Activated naive CD4-positive, alpha-beta T cell treated with anti-CD3 and anti-CD28 coated beads, Interleukin-2, amount 50 U/mL, for 24 hours (primary cell): ENCODE measurements around the gene AURKB.
A peak's percentile ranks its signal among the peaks of the same experiment; 100 is the strongest.
"Not testable (repeated sequence)": the region's sequence is repeated elsewhere in the genome, so short reads cannot be mapped to it uniquely, and the experiment has no call there.

ENCODE experiments used
- H3K27ac Mint-ChIP-seq: one replicate; pipeline ENCODE4 v1.8.0; 2021; ENCODE audit warnings: mild to moderate bottlenecking, mixed read lengths
- H3K27me3 Mint-ChIP-seq: one replicate; pipeline ENCODE4 v1.8.0; 2021; ENCODE audit warnings: mixed read lengths
- H3K36me3 Mint-ChIP-seq: one replicate; pipeline ENCODE4 v1.8.0; 2021; ENCODE audit warnings: mixed read lengths
- H3K4me1 Mint-ChIP-seq: one replicate; pipeline ENCODE4 v1.8.0; 2021; ENCODE audit warnings: mixed read lengths
- H3K4me3 Mint-ChIP-seq: one replicate; pipeline ENCODE4 v1.8.0; 2021; ENCODE audit warnings: mild to moderate bottlenecking, mixed read lengths
- H3K9me3 Mint-ChIP-seq: one replicate; pipeline ENCODE4 v1.8.0; 2021; ENCODE audit warnings: mixed read lengths

AURKB gene

DNA sequence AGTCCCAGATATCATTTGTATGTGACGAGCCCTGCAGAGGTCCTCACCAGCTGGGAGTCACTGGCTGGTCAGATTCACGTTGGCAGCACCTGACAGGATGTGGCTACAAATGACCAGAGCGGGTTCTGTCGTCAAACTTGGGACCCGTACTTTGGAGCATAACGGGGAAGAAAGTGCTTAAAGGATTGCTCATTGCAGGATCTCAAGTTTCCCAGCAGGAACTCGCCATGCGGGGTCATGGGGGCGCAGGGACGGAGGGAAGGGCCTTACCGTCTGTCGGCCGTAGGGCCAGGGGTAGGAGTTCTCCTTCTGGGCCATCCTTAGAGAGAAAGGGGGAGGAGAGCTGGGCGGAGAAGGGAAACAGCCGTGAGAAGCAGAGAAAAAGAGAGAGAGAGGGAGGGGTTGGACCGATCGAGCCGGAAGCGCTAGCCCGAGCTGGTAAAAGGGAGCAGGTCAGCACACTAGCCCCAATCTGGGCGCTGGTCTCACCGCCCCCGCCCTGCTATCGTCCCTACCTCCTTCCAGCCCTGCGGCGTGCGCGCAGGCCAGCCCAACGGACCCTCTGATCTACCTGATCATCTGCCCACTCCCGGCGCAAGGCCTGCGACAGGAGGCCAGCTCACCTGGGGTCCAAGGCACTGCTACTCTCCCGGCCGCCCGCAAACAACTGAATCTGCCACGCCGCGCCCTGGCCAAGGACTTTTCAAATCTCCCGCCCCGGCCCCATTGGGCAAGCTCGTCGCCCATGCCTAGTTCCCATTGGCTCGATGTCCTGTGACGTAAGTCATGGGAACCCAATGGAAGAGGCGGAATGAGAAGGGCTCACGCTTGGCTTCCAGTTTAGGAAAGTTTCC, at the start of gene AURKB:
Gene AURKB, minus strand, starts transcription at position 669 of the 854 bp plus-strand sequence. Its CDS starts 351 bp downstream, at position 318.
- peak within 1 kb of the TSS; percentile 83 for H3K27ac Mint-ChIP-seq
- H3K27me3 Mint-ChIP-seq: no peaks in the 10 kb centered on the region
- H3K9me3 Mint-ChIP-seq: no peaks in the 10 kb centered on the region
- no peaks in the 10 kb centered on the region for H3K36me3 Mint-ChIP-seq
- H3K4me1 Mint-ChIP-seq: peaks cover 17% of the 10 kb centered on the region
- peak within 1 kb of the TSS; percentile 97 for H3K4me3 Mint-ChIP-seq

DNA sequence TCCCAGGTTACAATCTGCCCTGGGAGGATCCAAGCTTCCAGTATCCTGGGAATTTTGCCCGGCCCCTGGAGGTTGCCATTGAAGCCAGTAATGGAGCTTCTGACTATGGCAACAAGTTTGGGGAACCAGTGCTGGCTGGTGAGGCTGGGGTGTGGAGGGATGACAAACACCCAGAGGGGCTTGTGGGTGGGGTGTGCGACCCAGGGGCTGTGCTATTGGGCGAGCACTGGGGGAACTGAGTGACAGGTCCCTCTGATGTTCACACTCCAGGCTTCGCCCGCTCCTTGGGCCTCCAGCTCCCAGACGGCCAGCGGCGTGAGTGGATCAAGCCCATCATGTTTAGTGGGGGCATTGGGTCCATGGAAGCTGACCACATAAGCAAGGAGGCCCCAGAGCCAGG, 47.4 kb upstream of the AURKB start:
- H3K27me3 Mint-ChIP-seq: no peaks in the 10 kb centered on the region
- H3K4me3 Mint-ChIP-seq: no peak overlapping the region
- no peak overlapping the region for H3K27ac Mint-ChIP-seq
- H3K36me3 Mint-ChIP-seq: peaks cover 11% of the 10 kb centered on the region
- no peaks in the 10 kb centered on the region for H3K9me3 Mint-ChIP-seq
- no peaks in the 10 kb centered on the region for H3K4me1 Mint-ChIP-seq

DNA sequence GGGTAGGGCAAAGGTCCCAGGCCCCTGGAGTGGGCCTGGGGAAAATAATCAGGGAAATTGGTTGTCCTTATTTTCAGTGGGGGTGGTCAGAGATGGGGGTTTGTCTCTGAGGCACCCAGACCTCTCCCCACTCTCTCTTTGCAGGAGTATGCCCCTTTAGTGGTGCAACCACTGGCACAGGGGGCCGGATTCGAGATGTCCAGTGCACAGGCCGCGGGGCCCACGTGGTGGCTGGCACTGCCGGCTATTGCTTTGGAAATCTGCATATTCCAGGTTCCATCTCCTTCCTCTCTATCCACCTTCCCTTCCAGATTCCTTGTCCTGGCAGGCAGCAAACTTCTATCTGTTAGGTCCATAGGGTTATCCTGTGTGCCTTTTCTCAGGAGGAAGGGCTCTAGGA, 46.3 kb upstream of the AURKB start:
- Mint-ChIP-seq H3K27ac (no peak overlapping the region), H3K36me3 (peaks cover 9% of the 10 kb centered on the region), H3K27me3 (no peaks in the 10 kb centered on the region), H3K9me3 (no peaks in the 10 kb centered on the region), H3K4me1 (no peaks in the 10 kb centered on the region), H3K4me3 (no peak overlapping the region)

DNA sequence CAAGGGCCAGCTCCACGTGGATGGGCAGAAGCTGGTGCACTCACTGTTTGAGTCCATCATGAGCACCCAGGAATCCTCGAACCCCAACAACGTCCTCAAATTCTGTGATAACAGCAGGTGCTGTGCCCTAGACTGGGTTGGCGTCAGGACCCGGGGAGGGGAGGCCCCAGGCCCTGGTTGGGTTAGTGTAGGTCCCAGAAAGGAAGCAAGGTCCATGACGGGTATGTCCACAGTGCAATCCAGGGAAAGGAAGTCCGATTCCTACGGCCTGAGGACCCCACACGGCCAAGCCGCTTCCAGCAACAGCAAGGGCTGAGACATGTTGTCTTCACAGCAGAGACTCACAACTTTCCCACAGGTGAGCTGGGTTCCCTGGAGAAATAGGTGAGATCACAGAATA, 45.9 kb upstream of the AURKB start:
- H3K9me3 Mint-ChIP-seq: no peaks in the 10 kb centered on the region
- H3K27ac Mint-ChIP-seq: no peak overlapping the region
- no peaks in the 10 kb centered on the region for H3K4me1 Mint-ChIP-seq
- no peak overlapping the region for H3K4me3 Mint-ChIP-seq
- H3K36me3 Mint-ChIP-seq: peaks cover 9% of the 10 kb centered on the region
- no peaks in the 10 kb centered on the region for H3K27me3 Mint-ChIP-seq

DNA sequence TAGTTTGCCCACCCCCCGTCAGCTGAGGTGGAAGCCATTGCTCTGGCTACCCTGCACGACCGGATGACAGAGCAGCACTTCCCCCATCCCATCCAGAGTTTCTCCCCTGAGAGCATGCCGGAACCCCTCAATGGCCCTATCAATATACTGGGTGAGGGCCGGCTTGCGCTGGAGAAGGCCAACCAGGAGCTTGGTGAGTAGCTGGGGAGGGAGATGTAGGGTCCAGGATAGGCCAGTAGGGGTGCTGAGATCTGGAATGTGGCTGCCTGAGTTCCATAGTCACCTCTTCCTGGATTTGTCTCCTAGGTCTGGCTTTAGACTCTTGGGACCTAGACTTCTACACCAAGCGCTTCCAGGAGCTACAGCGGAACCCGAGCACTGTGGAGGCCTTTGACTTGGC, 45.1 kb upstream of the AURKB start:
- H3K27ac Mint-ChIP-seq: no peak overlapping the region
- H3K36me3 Mint-ChIP-seq: peaks cover 11% of the 10 kb centered on the region
- peaks cover 3% of the 10 kb centered on the region for H3K4me1 Mint-ChIP-seq
- H3K4me3 Mint-ChIP-seq: no peak overlapping the region
- no peaks in the 10 kb centered on the region for H3K27me3 Mint-ChIP-seq
- H3K9me3 Mint-ChIP-seq: no peaks in the 10 kb centered on the region

DNA sequence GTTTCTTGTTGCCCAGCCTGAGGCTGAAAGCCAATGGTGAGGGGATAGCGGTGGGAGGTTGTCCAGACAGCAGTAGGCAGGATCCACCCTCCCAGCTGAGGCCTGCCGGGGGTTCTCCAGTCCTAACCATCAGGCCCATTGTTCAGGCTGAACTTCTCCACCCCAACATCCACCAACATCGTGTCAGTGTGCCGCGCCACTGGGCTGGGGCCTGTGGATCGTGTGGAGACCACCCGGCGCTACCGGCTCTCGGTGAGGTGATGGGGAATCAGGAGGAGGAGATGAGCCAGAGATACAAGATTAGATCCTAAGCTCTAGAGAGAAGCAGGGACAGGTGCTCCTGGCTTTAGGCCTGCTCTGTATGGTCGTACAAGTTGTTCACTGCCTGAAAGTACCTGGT, 44.5 kb upstream of the AURKB start:
- Mint-ChIP-seq H3K4me1 (peaks cover 9% of the 10 kb centered on the region), H3K4me3 (no peak overlapping the region), H3K27ac (no peak overlapping the region), H3K9me3 (no peaks in the 10 kb centered on the region), H3K36me3 (peaks cover 16% of the 10 kb centered on the region), H3K27me3 (no peaks in the 10 kb centered on the region)

DNA sequence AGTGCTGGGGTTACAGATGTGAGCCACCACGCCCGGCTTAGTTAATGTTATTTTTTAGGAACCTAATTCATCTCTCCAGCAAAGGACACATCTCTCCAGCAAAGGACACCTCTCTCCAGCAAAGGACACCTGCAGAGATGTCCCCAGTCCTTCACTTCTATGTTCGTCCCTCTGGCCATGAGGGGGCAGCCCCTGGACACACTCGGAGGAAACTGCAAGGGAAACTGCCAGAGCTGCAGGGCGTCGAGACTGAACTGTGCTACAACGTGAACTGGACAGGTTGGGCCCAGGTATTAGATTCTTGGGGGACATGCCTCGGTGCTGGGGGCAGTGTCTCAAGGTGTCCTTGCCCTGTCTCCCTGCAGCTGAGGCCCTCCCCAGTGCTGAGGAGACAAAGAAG, 43.4 kb upstream of the AURKB start:
- Mint-ChIP-seq H3K4me1 (peaks cover 15% of the 10 kb centered on the region), H3K9me3 (no peaks in the 10 kb centered on the region), H3K27me3 (no peaks in the 10 kb centered on the region), H3K4me3 (no peak overlapping the region), H3K36me3 (peaks cover 17% of the 10 kb centered on the region), H3K27ac (no peak overlapping the region)

DNA sequence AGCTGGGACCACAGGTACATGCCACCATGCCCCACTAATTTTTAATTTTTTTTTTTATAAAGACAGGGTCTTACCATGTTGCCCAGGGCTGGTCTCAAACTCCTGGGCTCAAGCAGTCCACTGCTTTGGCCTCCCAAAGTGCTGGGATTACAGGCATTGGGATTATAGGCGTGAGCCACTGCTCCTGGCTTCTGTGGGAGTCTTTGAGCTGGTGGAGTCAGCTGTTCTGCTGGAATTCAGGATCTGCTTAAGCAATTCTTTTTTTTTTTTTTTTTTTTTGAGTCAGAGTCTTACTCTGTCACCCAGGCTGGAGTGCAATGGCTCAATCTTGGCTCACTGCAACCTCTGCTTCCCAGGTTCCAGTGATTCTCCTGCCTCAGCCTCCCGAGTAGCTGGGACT, 41.0 kb upstream of the AURKB start:
- H3K4me1 Mint-ChIP-seq: peaks cover 17% of the 10 kb centered on the region
- not testable (repeated sequence) for H3K4me3 Mint-ChIP-seq, H3K27ac Mint-ChIP-seq, H3K9me3 Mint-ChIP-seq, H3K27me3 Mint-ChIP-seq
- peaks cover 14% of the 10 kb centered on the region for H3K36me3 Mint-ChIP-seq

DNA sequence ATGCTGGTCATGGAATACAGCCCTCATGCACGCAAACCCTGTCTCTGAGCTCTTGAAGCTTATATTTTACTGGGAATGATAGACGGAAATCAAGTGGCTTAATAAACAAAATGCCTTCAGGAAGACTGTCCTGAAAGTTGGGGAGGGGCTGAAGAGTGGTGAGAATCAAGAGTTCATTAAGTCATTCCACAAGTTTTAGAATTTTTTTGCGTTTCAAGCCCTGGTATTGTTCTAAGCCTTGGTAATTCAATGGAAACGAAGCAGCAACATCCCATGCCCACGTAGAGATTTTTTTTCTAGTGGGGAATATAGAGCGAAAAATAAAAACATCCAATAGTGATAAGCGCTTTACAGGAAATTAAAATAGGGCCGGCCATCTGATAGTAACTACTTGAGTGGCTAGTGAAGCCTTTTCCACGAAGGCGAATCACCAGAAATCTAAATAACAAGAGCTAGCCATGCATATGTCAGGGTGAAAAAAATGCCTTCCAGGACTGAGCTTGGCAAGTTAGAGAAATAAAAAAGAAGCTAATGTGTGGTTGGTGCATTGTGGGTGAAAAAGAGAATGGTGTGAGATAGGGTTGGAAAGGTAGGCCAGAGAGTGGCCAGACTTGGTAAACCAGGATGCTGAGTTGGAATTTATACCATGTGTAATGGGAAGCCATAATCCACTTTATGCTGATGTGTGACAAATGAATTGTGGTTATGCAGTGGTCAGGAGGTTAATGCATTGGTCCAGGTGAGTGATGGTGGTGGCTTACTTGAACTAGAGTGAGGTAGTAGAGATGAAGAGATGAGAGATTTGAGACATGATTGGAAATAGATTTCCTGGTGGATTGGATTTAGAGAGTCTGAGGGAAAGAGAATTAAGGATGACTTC, 39.5 kb upstream of the AURKB start:
- H3K27me3 Mint-ChIP-seq: no peaks in the 10 kb centered on the region
- H3K4me1 Mint-ChIP-seq: peaks cover 30% of the 10 kb centered on the region
- H3K9me3 Mint-ChIP-seq: no peaks in the 10 kb centered on the region
- H3K36me3 Mint-ChIP-seq: peaks cover 13% of the 10 kb centered on the region
- H3K4me3 Mint-ChIP-seq: peak overlapping the region; percentile 98
- peak overlapping the region; percentile 99 for H3K27ac Mint-ChIP-seq

DNA sequence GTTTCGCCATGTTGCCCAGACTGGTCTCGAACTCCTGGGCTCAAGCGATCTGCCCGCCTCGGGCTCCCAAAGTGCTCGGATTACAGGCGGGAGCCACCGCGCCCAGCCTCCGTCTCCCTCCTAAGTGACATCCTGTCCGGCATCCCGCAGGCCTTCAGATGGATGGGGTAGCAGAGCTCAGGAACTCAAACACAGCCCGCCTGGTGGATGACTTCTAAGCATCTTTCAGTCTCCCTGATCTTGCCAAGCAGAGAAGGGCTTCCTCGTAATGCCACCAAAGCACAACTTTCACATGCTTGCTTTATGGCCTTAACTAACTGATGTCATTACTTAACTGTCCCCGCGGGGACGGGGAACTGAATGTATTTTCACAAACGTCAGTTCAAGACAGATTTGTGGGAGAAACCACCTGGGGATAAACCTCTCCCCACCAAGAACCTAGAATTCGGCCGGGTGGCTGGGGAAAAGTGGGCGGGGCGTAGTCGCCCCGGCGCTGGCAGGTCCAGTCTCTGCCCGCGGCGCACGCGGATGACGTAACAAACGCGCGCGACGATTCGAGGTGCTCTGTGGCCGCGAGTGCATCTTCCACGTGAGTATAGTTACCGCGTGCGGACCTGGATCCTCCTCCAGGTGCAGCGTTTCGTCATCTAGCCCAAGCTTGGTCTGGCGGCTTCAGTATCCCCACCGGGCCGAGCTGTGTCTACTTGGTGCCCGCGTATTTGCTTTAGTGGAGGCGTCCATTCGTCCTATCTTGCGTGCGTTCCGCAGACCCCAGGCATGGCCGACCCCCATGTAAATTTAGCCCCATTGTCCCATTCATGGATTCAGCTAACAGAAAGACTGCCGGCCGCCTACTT, 38.6 kb upstream of the AURKB start, which contains the start of gene PFAS:
Gene PFAS, plus strand, starts transcription at position 539 of the 857 bp plus-strand sequence. CDS start 4,649 bp downstream, outside the sequence.
- Mint-ChIP-seq H3K36me3 (peaks cover 11% of the 10 kb centered on the region), H3K4me3 (peak within 1 kb of the TSS; percentile 98), H3K4me1 (peaks cover 39% of the 10 kb centered on the region), H3K27me3 (no peaks in the 10 kb centered on the region), H3K27ac (peak within 1 kb of the TSS; percentile 99), H3K9me3 (no peaks in the 10 kb centered on the region)

DNA sequence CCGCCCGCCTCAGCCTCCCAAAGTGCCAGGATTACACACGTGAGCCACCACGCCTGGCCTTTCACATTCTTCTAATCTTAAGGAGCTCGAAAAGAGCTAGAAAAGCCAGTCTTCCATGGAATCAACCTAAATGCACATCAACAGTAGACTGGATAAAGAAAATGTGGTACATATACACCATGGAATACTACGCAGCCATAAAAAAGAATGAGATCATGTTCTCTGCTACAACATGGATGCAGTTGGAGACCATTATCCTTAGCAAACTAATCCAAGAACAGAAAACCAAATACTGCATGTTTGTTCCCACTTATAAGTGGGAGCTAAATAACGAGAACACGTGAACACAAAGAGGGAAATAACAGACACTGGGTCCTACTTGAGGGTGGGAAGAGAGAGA, 34.4 kb upstream of the AURKB start:
- H3K9me3 Mint-ChIP-seq: no peaks in the 10 kb centered on the region
- no peak overlapping the region for H3K4me3 Mint-ChIP-seq
- H3K27ac Mint-ChIP-seq: no peak overlapping the region
- H3K27me3 Mint-ChIP-seq: no peaks in the 10 kb centered on the region
- H3K36me3 Mint-ChIP-seq: peaks cover 10% of the 10 kb centered on the region
- peaks cover 43% of the 10 kb centered on the region for H3K4me1 Mint-ChIP-seq

DNA sequence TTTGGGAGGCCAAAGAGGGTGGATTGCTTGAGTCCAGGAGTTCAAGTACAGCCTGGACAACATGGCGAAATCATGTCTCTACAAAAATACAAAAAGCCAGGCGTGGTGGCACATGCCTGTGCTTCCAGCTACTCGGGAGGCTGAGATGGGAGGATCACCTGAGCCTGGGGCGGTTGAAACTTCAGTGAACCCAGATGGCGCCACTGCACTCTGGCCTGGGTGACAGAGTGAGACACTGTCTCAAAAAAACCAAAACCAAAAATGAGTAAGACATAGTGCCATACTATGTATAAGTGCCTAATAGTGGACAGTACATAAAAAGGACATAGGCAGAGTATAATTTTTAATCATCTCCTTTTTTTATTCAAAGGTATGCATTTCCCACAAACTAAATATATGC, 33.5 kb upstream of the AURKB start:
- H3K27me3 Mint-ChIP-seq: no peaks in the 10 kb centered on the region
- peaks cover 12% of the 10 kb centered on the region for H3K36me3 Mint-ChIP-seq
- peak overlapping the region; percentile 44 for H3K4me3 Mint-ChIP-seq
- H3K27ac Mint-ChIP-seq: peak overlapping the region; percentile 43
- peaks cover 42% of the 10 kb centered on the region for H3K4me1 Mint-ChIP-seq
- no peaks in the 10 kb centered on the region for H3K9me3 Mint-ChIP-seq

DNA sequence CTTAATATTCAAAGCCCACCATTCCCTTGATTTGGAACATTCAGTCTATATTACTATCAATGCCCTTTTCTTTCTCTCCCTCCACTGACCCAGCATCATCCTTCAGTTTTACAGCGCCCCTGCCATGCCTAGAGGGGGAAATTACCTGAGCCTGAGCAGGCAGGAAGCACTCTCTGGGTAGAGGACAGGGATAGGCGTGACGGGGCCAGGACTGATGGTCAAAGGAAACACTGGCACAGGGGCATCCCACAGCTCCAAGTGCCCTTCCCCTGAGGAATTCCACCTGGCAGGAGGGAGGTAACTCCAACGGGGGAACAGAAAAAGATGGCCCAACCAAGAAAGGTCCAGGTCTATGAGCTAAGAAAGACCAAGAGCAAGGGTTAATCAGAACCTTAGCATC, 27.5 kb upstream of the AURKB start:
- Mint-ChIP-seq H3K27ac (peak overlapping the region; percentile 6), H3K4me1 (peaks cover 29% of the 10 kb centered on the region), H3K27me3 (no peaks in the 10 kb centered on the region), H3K36me3 (peaks cover 32% of the 10 kb centered on the region), H3K9me3 (no peaks in the 10 kb centered on the region), H3K4me3 (no peak overlapping the region)

DNA sequence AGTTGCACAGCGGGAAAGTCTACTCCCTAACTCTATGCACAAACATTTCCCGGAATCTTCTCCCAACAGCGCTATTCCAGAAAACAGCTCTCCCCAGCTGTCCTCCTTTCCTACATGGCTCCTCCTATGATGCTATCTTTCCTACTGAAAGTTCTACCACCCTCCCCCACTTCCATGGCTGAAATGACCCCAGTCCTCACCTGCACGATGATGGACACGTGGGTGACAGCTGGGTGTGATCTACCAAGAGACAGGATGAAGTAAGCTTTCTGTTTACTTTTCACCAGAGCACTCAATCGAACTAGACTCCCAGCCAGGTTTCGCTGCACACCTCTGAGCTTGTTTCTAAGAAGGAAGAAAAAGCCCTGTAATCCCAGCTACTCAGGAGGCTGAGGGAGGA, 26.8 kb upstream of the AURKB start:
- Mint-ChIP-seq H3K27me3 (no peaks in the 10 kb centered on the region), H3K4me1 (peaks cover 24% of the 10 kb centered on the region), H3K4me3 (no peak overlapping the region), H3K36me3 (peaks cover 31% of the 10 kb centered on the region), H3K27ac (no peak overlapping the region), H3K9me3 (no peaks in the 10 kb centered on the region)

DNA sequence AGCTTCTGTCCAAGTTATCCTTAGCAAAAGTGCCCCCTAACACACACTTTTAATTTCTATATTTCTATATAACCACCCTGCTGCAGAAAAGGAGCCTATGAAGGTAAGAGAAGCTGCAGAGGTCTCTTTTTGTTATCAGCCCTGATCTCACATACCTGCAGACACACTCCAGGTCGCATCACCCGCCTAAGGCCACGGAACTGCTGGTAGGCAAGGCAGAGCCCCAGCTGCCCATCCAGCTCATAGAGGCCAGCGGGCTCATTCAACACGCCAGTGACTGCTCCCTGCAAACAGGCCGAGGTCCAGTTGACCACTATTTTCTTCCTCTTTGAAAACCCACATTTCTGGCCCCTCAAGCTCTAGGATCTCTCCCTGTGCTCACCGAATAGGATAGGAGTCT, 25.3 kb upstream of the AURKB start:
- H3K27ac Mint-ChIP-seq: no peak overlapping the region
- no peaks in the 10 kb centered on the region for H3K27me3 Mint-ChIP-seq
- H3K36me3 Mint-ChIP-seq: peaks cover 35% of the 10 kb centered on the region
- H3K4me1 Mint-ChIP-seq: peaks cover 24% of the 10 kb centered on the region
- H3K9me3 Mint-ChIP-seq: no peaks in the 10 kb centered on the region
- H3K4me3 Mint-ChIP-seq: no peak overlapping the region
